Sigmoid colon (tissue), 7 donors: ENCODE data around the gene ENDOU. TPM values are rescaled to one million over a fixed set of nuclear protein-coding genes. Genes with fewer than 3 reads are reported as not detected.
A peak's percentile ranks its signal among the peaks of the same experiment; 100 is the strongest.

Experiments
- DNase-seq: peaks from one replicate; pipeline ENCODE4 v3.0.0-alpha.2; 2019
- H3K27ac ChIP-seq, 4 donors: fragments of 200-600 bp; sonication (generic); one replicate each; pipeline ENCODE4 v1.5.1; 2016 to 2019; ENCODE audit warnings: mild to moderate bottlenecking in 1 of 4
- H3K27me3 ChIP-seq, 3 donors: fragments of 200-600 bp; sonication (generic); one replicate each; pipeline ENCODE4 v1.5.1; 2019; ENCODE audit warnings: mild to moderate bottlenecking in 1 of 3
- H3K36me3 ChIP-seq, 4 donors: fragments of 200-600 bp; sonication (generic); one replicate each; pipeline ENCODE4 v1.5.1; 2016 to 2019
- H3K4me1 ChIP-seq, 4 donors: fragments of 200-600 bp; sonication (generic); one replicate each; pipeline ENCODE4 v1.5.1; 2017 to 2019
- H3K4me3 ChIP-seq, 4 donors: fragments of 200-600 bp; sonication (generic); one replicate each; pipeline ENCODE4 v1.5.1; 2017 to 2019; ENCODE audit warnings: mild to moderate bottlenecking in 2 of 4, moderate library complexity in 1 of 4
- H3K9me3 ChIP-seq, 4 donors: fragments of 200-600 bp in 3 of 4; sonication (generic) in 3 of 4; one replicate each; pipeline versions ENCODE4 v1.5.1 to v1.6.1; 2013 to 2019
- EP300 ChIP-seq, 4 donors: sonication (generic); formaldehyde crosslinking; IDR thresholded peaks; one replicate each; pipeline ENCODE4 v1.6.1; 2017; ENCODE audit warnings: antibody characterized with exemption in 4 of 4
- POLR2A ChIP-seq, 2 donors: fragments of 450-650 bp; IDR thresholded peaks; one replicate each; pipeline ENCODE4 v1.6.1; 2016; ENCODE audit warnings: antibody characterized with exemption in 2 of 2, mild to moderate bottlenecking in 2 of 2, moderate library complexity in 2 of 2
- POLR2AphosphoS5 ChIP-seq, 4 donors: sonication (generic); formaldehyde crosslinking; IDR thresholded peaks; one replicate each; pipeline ENCODE4 v1.6.1; 2017; ENCODE audit warnings: antibody characterized with exemption in 4 of 4
- WGBS, 2 donors: extraction: QIAGEN DNeasy Blood & Tissue Kit; methylation state at CpG; one replicate each; pipeline ENCODE4 v1.1.7; 2013; 5-methylcytosine and 5-hydroxymethylcytosine counted together
- intact Hi-C: fragments of 100-400 bp; cut with DNase I; formaldehyde crosslinking; loops from one replicate; pipeline ENCODE4 v1.15.1; 2023
- polyA plus RNA-seq, 3 donors: library from polyadenylated mRNA; stranded (reverse); fragments of 200-250 nt; gene quantifications; one replicate each; pipeline ENCODE4 v1.2.3, GENCODE V29; 2013
- total RNA-seq, 4 donors: library from RNA; depleted of rRNA; stranded (reverse); fragments of >200 nt; gene quantifications; one replicate each; pipeline ENCODE4 v1.1.0, GENCODE V29; 2016
- TF ChIP-seq, protein P1 (sequence below), 4 experiments: fragments of 450-650 bp in 3 of 4; fragments of 200-600 bp in 1 of 4; IDR thresholded peaks; one replicate each; pipeline ENCODE4 v1.5.1; 2016 to 2019; ENCODE audit warnings: antibody characterized with exemption in 4 of 4, mild to moderate bottlenecking in 3 of 4, moderate library complexity in 2 of 4
- donor health status: healthy with polysubstance abuse.
- donor health status: Bipolar disorder and iron deficiency.
- donor health status: healthy.

ENDOU gene
- total and polyA plus RNA-seq, 7 donors: 0.25 to 1.6 (median 0.43) TPM; not detected in 3

DNA sequence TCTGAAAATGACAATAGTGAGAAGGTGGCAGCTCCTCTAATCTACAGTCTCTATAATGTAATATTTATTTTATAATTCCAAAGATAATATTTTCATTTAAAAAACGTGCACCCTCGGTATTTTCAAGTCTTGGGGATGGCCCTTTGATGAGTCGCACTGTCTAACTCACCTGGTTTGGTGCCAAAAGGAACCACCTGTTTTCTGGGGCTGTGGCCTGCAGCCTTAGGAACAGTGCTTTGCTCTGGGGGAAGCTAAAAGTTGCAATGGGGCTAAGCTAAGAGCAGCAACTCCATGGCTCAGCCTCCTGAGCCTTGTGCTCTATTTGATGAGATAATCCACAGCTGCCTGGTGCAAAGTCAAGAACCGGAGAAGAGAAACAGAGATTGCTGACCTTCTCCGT is 6.4 kb upstream of the ENDOU start:
- no peak for DNase-seq
- peaks cover 0 to 24% (median 23%) of the 10 kb centered on the region in 4 donors for H3K4me1 ChIP-seq
- no peak overlapping the region for H3K27ac ChIP-seq
- no peaks in the 10 kb centered on the region for H3K27me3 ChIP-seq
- H3K36me3 ChIP-seq: no peaks in the 10 kb centered on the region
- no peak overlapping the region for H3K4me3 ChIP-seq
- 69 to 85% methylated on average over 5 of the region's 5 CpGs for WGBS, 2 donors
- intact Hi-C loops: no loop called here
- no peak for TF ChIP-seq POLR2A (IDR thresholded peaks at IDR 0.05)
- no peak for TF ChIP-seq EP300 (IDR thresholded peaks at IDR 0.05)
- no peak for TF ChIP-seq POLR2AphosphoS5 (IDR thresholded peaks at IDR 0.05)
- TF ChIP-seq, protein P1, sequence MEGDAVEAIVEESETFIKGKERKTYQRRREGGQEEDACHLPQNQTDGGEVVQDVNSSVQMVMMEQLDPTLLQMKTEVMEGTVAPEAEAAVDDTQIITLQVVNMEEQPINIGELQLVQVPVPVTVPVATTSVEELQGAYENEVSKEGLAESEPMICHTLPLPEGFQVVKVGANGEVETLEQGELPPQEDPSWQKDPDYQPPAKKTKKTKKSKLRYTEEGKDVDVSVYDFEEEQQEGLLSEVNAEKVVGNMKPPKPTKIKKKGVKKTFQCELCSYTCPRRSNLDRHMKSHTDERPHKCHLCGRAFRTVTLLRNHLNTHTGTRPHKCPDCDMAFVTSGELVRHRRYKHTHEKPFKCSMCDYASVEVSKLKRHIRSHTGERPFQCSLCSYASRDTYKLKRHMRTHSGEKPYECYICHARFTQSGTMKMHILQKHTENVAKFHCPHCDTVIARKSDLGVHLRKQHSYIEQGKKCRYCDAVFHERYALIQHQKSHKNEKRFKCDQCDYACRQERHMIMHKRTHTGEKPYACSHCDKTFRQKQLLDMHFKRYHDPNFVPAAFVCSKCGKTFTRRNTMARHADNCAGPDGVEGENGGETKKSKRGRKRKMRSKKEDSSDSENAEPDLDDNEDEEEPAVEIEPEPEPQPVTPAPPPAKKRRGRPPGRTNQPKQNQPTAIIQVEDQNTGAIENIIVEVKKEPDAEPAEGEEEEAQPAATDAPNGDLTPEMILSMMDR (IDR thresholded peaks at IDR 0.05): no peak
- no peaks in the 10 kb centered on the region for H3K9me3 ChIP-seq

DNA sequence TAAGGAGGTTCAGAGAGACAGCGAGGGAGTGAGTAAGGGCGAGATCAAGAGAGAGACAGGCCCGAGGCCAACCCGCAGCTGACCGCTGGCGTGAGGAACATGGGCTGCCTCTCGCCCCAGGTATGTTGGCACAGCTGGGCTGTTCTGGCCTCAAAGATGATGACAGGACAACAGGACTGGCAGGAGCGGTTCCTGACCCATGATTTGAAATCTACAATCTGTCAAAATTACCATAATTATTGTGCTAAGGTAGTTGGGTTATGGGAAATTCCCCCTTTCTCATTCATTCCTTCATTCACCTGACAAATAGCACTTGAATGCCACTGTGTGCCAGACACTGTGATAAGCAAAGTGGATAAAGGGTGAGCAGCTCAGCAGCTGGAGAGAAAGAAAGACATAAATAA is 5.1 kb upstream of the ENDOU start:
- DNase-seq: no peak
- H3K36me3 ChIP-seq: no peaks in the 10 kb centered on the region
- peaks cover 0 to 10% (median 9%) of the 10 kb centered on the region in 4 donors for H3K4me1 ChIP-seq
- peak overlapping the region in 1 of 4 donors; percentile 1 for H3K27ac ChIP-seq
- intact Hi-C loops: no loop called here
- 78 to 85% methylated on average over 8 of the region's 8 CpGs for WGBS, 2 donors
- no peak overlapping the region for H3K4me3 ChIP-seq
- no peaks in the 10 kb centered on the region for H3K27me3 ChIP-seq
- TF ChIP-seq EP300 (IDR thresholded peaks at IDR 0.05) (no peak), POLR2AphosphoS5 (IDR thresholded peaks at IDR 0.05) (no peak), POLR2A (IDR thresholded peaks at IDR 0.05) (no peak)
- TF ChIP-seq, protein P1 (IDR thresholded peaks at IDR 0.05): no peak
- no peaks in the 10 kb centered on the region for H3K9me3 ChIP-seq

DNA sequence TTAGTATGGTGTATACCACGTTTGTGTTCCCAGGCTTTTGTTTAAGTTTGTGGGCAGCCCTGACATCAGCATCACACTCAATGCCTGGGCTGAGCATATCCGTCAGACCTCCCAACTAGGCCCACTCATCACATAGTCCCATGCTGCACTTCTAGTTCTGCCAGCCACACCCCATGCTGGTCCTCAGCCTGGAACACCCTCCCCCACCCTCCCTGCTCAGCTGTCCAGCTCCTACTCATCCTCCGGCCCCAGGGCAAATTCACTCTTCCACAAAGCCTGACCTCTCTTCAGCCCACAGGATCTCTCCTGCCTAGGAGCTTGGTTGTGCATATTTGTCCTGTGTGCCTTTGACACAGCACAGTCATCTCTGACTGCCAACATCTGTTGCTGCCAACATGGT is 3.9 kb upstream of the ENDOU start:
- Histone ChIP-seq H3K36me3 (no peaks in the 10 kb centered on the region), H3K27me3 (no peaks in the 10 kb centered on the region), H3K4me1 (no peaks in the 10 kb centered on the region), H3K4me3 (no peak overlapping the region), H3K27ac (no peak overlapping the region), H3K9me3 (no peaks in the 10 kb centered on the region)
- intact Hi-C loops: no loop called here
- no peak for TF ChIP-seq POLR2A (IDR thresholded peaks at IDR 0.05)
- no peak for TF ChIP-seq EP300 (IDR thresholded peaks at IDR 0.05)
- TF ChIP-seq, protein P1 (IDR thresholded peaks at IDR 0.05): no peak
- no peak for TF ChIP-seq POLR2AphosphoS5 (IDR thresholded peaks at IDR 0.05)
- no peak for DNase-seq
- WGBS, 2 donors: 67 to 71% methylated on average over 3 of the region's 3 CpGs

DNA sequence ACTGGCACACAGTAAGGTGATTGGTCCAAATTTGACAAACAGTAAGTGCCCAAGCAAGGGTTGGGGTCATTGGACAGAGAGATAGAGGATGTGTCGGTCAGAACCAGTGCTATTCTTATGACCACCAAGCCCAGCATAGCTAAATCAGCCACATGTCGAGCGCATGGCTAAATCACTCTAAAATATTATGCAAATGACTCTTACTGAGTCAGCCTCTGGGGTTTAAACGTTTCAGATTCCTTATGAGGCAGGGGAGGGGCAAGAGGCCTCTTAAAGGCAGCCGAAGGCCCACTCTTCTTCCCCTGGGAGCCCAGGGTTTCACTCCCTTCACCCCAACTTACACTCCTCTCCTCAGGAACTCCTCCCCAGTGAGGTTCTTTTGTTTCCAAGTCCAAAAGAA is 603 bp upstream of the ENDOU start:
- intact Hi-C loops: no loop called here
- H3K4me3 ChIP-seq: no peak overlapping the region
- H3K4me1 ChIP-seq: no peaks in the 10 kb centered on the region
- no peaks in the 10 kb centered on the region for H3K9me3 ChIP-seq
- 53 to 73% methylated on average over 5 of the region's 5 CpGs for WGBS, 2 donors
- H3K27ac ChIP-seq: no peak overlapping the region
- H3K27me3 ChIP-seq: no peaks in the 10 kb centered on the region
- DNase-seq: peak; percentile 19
- peaks cover 0 to under 1% (median 0%) of the 10 kb centered on the region in 4 donors for H3K36me3 ChIP-seq
- no peak for TF ChIP-seq EP300 (IDR thresholded peaks at IDR 0.05)

DNA sequence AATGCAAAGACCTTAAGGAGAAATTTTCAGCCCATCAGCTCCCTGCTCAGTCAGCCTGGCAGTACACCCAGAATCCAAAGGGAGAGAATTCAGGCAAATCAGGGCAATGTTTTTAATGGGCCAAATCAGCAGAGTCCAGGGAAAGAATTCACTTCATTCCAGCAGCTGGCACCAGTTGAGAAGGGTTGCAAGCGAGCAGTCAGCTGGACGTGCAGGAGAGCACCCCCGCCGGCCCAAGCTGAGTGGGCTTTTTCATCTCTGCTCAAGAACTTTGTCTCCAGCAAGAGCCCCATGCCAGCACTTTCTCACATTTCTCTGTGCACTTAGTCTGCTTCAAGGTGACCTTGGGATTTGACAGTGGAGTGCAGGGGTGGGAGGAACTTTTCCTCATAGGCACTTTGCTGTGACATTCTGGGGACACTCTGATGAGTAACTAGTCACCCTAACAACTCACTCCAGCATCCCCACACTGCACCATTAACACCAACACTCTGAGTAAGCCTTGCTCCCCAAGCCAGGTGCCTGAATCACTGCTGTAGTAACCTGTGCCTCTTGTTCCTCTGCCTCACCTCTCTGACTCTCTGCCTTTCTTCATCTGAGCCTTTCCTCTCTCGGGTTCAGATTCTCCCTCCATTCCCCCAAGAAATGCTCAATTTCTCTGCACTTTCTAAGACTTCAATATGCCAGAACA is 2.2 kb downstream of the ENDOU start:
- no peaks in the 10 kb centered on the region for H3K9me3 ChIP-seq
- no peak overlapping the region for H3K4me3 ChIP-seq
- WGBS, 2 donors: 95 to 97% methylated on average over 5 of the region's 5 CpGs
- H3K36me3 ChIP-seq: peaks cover 0 to 14% (median 0%) of the 10 kb centered on the region in 4 donors
- H3K4me1 ChIP-seq: peaks cover 0 to 6% (median 4%) of the 10 kb centered on the region in 4 donors
- no peak overlapping the region for H3K27ac ChIP-seq
- no peak for DNase-seq
- intact Hi-C loops: no loop called here
- TF ChIP-seq POLR2AphosphoS5 (IDR thresholded peaks at IDR 0.05): no peak
- no peak for TF ChIP-seq POLR2A (IDR thresholded peaks at IDR 0.05)
- TF ChIP-seq, protein P1 (IDR thresholded peaks at IDR 0.05): no peak
- TF ChIP-seq EP300 (IDR thresholded peaks at IDR 0.05): no peak
- H3K27me3 ChIP-seq: no peaks in the 10 kb centered on the region
